Left renal cortex interstitium (tissue), 4 donors: ENCODE results near the gene RASA4B. TPM values are rescaled to one million over a fixed set of nuclear protein-coding genes. Genes with fewer than 3 reads are reported as not detected.
"Not testable (repeated sequence)": the region's sequence is repeated elsewhere in the genome, so short reads cannot be mapped to it uniquely, and the experiment has no call there.

Source experiments
- DNase-seq, 4 donors: peaks; one replicate each; pipeline ENCODE4 v3.0.0-alpha.2; 2013; ENCODE audit warnings: low read depth in 4 of 4, low spot score in 2 of 4, missing footprints in 1 of 4
- polyA plus RNA-seq, 4 donors: library from polyadenylated mRNA; unstranded; fragments of 120-200 nt; gene quantifications; one replicate each; pipeline ENCODE4 v1.2.1, GENCODE V29; 2013; ENCODE audit not compliant: insufficient read length in 4 of 4

RASA4B gene
- polyA plus RNA-seq, 4 donors: 6.8 to 19.5 (median 14.9) TPM

DNA sequence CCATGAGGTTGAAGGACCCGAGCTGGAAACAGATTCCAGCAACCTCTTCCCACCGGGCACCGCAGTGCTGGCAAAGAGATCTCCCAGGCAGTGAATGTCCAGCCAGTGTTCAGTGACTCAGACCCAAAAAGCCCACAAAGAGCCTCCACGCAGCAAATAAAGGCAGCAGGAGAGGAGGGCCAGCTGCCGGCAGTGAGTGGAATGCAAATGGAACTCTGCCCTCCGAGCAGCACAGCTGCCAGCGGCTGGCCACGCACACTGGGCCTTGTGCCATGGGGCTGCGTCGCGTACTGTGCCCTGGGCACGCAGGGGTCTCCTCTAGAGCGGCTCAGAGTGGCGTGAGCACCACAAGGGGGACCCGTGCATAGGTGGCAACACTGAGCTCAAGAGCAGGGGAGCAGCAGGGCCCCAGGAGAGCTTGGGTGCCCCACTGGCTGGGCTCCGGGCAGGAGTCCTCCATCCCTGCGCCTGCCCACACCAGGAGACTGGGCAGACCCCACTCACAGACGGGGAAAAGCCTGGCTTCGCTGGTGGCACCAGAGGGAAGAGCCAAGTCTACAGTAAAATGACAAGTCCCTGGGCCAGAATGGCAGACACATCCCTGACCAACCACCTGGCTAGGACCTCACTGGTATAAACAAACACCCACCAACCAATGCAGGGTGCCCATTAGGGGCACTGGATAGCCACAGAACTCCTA is 42.7 kb downstream of the RASA4B start:
- DNase-seq: not testable (repeated sequence)

DNA sequence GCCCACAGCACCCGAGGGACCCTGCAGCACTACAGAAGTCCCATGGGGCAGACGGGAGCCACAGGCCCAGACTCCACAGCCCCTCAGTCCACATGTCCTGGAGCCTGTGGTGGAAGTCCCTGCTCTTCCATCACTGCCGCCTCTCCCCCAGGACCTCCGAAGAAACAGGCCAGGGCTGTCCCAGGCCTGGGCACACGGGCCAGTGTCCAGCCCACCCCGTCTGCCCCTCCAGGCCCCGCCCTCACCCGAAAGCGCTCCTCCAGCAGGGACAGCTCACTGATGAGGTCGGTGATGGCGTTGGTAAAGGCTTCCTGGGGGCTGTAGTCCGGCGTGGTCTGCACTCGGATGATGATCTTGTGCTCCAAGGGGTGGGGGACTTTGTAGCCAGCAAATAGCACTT is 43.5 kb downstream of the RASA4B start:
- not testable (repeated sequence) for DNase-seq

DNA sequence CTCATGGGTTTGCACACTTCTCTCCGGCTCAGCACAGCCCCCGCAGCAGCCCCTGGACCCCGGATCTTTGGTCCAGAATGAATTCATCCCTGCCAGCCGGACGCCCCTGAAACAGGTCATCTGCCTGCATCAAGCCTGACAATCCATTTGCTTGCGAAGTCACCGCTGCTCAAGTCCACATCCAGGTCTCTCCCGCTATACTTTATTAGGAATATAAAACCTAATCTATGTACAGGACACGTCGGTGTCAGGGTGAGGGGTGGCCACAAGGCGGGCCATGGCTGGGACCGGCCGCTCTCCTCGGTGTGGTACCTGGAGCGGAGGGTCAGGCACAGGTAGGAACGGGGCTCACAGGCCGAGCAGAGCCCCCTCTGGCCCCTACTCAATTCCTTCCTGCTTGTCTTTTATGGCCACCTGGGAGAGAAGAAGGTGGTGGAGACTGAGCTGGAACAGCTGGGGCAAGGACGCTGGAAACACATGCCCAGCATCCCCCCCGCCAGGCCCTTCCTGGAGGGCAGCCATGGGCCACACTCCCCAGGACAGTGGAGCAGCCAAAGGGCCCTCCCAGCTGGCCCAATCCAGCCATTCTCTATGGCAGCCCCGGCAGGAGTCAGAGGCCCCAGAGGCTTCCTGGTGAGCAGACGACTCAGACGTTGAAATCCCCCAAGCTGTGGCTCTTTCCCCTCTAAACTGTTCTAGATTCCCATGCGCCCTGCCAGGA is 44.1 kb downstream of the RASA4B start:
- DNase-seq: no peak

DNA sequence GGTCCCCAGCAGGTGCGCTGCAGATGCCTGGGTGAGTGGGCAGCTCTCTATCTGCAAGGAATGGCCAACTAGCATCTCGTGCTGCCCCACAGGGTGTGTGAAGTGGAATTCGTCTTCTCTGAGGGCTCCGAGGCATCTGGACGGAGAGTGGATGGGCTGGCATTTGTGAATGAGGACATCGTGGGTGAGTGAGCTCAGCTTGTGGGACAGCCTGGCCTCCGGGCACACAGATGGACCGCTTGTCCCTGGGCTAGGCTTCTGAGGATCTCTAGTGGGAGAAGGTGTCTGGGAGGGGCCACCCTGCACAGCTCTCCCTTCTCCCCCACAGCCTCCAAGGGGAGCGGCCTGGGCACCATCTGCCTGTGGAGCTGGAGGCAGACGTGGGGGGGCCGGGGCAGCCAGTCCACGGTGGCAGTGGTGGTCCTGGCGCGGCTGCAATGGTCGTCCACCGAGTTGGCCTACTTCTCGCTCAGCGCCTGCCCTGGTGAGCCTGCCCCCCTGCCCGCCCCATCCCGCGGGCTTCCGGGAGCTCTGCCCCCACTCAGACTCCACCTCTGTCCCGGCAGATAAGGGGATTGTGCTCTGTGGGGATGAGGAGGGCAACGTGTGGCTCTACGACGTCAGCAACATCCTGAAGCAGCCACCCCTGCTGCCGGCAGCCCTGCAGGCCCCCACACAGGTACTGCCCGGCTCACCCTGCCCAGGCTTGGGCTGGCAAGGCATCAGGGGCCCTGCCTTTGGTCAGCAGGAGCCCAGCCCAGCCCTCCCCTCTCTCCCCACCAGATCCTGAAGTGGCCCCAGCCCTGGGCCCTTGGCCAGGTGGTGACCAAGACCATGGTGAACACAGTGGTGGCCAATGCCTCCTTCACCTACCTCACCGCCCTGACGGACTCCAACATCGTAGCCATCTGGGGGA is 45.2 kb downstream of the RASA4B start:
- DNase-seq: no peak

DNA sequence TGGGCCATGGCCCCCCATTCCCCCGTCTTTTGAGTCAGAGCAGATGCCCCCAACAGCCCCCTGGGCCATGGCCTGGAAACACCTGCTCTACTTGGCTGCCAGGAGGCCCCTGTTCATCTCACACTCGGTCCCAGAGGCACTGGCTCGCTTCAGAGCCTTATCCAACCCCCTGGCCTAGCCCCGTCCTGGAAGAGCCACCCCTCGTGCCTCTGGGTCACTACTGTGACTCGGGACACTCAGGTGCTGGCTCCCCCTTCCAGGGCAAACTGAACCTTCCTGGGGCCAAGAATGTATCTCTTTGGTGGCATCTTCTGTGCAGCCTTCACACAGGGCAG is 45.8 kb downstream of the RASA4B start:
- DNase-seq: no peak

DNA sequence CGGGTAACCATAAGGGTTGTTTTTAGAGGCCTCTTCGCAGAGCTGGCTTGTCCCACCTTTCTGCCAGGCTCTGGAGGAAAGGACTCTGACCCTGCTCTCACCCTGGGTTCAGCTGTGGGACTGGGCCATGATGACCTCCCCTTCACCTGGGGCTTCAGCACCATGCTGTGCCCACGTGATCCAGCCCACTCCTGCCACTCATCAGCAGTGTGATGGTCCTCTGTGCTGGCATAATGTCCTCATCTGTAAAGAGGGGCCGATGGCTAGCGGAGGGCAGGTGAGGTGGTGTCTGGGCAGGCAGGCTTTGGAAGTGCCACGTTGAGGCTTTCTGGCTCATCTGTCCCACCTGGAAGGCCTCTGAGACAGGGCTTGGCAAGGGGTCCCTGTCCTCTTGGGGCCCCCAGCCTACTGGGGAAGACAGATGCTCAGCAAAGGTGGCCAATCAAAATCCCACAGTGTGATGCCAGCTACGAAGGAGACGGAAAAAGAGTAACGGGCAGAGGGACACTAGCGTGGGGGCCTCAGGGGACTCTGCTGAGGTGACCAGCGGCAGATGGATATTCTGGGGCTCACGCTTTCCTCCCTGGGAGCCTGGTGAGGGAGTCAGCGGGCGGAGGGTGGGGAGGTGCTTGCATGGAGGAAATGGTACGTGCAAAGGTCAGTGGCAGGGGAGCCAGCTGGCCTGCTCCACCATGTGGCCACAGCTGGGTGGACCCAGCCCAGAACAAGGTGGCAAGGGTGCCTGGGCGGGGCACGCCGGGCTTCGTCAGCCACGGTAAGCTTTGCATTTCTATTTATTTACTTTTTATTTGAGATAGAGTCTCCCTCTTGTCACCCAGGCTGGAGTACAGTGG is 47.4 kb downstream of the RASA4B start:
- DNase-seq: no peak

DNA sequence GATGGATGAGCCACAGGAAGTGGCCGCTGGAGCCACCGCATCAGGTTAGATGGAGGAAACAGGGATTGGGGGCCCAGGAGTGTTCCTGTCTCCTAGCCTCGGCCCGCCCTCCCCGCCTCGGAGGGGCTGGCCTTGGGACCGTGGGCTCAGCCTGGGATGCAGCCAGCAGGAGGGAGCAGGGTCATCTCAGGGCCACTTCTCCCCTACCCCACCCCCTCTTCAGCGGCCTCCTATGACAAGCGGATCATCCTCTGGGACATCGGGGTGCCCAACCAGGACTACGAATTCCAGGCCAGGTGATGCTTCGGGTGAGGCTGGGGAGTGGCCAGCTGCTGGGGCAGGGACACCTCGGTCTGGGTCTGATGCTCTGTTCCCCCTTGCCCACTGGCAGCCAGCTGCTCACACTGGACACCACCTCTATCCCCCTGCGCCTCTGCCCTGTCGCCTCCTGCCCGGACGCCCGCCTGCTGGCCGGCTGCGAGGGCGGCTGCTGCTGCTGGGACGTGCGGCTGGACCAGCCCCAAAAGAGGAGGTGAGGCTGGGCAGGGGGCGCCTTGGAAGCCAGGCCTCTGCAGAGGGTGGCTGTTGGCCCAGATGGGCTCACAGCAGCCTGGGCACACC is 48.1 kb downstream of the RASA4B start:
- DNase-seq: no peak

DNA sequence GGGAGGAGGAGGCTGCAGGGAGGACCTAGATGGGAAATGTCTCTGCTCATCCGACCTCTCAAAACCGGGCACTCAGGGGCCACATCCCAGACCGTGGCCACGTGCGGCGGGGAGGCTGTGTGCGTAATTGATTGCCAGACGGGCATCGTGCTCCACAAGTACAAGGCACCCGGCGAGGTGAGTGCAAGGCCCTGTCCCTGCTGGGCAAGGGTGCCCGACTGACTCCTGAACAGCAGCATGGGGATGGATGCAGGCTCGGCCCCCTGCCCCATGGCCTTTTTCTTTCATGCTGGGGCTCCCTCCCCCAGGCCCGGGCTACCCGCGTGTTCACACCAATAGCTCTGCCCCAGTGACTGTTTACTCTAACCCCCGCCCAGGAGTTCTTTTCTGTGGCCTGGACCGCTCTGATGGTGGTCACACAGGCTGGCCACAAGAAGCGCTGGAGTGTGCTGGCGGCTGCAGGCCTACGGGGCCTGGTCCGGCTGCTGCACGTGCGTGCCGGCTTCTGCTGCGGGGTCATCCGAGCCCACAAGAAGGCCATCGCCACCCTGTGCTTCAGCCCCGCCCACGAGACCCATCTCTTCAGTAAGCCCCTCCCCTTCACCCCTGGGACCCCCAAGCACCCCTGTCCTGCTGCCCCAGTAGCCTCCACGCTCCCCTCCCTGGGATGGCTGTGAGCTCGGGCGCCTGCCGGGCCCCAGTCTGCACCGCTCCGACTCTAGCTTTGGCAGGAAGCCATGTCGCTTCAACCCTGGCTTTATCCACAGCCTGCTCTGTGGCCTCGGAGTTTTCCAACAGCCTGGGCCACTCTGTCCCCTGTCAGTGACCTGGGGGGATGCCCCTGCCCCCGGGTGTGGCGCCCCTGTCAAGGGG is 48.9 kb downstream of the RASA4B start:
- DNase-seq: no peak

DNA sequence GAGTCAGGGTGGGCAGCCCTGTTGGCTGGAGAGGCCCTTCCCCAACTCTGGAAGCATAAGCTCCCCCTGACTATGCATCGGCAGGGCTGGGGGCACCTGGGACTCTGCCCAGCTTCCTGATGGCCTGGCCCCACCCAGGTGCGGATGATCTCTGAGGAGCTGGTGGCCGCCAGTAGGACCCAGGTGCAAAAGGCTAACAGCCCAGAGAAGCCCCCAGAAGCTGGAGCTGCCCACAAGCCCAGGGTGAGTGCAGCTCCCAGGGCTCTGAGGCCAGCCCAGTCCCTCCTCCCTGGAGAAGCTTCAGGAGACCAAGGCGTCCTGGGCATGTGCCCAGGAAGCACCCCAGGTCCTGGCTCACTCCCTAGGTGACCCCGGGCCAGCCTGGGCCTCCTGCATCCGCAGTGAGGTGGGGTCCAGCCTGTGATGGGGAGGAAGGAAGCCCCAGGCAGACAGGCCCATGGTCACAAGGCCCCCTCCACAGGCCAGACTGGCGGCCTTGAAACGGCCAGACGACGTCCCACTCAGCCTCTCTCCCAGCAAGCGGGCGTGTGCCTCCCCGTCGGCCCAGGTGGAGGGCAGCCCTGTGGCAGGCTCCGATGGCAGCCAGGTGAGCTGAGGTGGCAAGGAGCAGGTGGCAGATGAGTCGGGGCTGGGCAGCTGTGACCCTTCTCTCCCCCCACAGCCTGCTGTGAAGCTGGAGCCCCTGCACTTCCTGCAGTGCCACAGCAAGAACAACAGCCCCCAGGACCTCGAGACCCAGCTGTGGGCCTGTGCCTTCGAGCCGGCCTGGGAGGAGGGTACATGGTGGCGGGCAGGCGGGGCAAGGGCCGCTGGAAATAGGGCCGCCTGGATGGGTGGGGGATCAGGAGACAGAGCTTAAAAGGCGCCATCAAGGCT is 49.7 kb downstream of the RASA4B start:
- no peak for DNase-seq

DNA sequence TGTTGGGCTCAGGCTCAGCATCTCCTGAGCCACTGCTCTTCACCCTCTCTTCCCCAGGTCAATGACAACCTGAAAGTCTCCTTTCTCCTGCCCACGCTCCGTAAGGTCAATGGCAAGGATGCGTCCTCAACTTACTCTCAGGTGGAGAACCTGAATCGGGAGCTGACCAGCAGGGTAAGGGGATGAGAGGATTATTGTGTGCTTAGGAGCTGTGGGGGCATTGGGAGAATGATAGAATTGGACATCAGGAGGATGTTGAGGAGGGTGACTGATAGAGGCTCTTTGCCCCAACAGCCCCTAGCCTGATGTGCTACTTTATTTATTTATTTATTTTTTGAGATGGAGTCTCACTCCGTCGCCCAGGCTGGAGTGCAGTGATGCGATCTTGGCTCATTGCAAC is 51.5 kb downstream of the RASA4B start:
- no peak for DNase-seq

DNA sequence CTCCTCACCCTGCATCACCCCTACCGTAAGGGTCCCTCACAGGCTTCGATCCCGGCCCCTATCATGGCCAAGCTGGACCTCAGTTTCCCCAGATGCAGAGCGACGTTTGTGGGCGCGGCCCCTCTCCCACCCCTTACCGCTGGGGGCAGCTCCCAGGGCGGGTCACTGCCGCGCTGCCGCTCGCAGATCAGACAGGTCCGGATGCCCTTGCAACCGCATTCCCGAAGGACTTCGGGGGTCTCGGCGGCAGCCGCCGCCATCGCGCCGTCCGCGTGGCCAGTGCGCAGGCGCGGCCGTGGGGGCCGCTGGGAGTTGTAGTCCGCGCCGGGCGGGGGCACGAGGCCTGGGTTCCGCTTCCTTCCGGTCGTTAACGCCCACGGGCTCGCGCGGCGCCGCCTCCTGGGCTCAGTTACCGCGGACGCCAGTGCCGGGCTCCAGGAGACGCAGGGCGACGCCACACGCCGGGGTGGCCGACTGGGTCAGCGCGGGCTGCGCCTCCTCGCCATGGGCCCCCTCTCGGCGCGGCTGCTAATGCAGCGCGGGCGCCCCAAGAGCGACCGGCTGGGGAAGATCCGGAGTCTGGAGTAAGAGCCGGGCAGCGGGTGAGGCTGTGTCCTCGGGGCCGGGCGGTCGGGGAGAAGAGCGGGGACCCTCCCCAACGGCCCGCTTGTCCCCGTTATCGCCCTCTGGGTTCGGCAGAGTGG is 52.8 kb downstream of the RASA4B start, which contains the start of the genes ALKBH4 and LRWD1:
Gene ALKBH4, minus strand, starts transcription at position 287 of the 704 bp plus-strand sequence. Its CDS starts 27 bp downstream, at position 260.
Gene LRWD1, plus strand, starts transcription at position 408 of the 704 bp plus-strand sequence. Its CDS starts 97 bp downstream, at position 505.
- peak; percentile 67 to 84 (median 80) for DNase-seq

DNA sequence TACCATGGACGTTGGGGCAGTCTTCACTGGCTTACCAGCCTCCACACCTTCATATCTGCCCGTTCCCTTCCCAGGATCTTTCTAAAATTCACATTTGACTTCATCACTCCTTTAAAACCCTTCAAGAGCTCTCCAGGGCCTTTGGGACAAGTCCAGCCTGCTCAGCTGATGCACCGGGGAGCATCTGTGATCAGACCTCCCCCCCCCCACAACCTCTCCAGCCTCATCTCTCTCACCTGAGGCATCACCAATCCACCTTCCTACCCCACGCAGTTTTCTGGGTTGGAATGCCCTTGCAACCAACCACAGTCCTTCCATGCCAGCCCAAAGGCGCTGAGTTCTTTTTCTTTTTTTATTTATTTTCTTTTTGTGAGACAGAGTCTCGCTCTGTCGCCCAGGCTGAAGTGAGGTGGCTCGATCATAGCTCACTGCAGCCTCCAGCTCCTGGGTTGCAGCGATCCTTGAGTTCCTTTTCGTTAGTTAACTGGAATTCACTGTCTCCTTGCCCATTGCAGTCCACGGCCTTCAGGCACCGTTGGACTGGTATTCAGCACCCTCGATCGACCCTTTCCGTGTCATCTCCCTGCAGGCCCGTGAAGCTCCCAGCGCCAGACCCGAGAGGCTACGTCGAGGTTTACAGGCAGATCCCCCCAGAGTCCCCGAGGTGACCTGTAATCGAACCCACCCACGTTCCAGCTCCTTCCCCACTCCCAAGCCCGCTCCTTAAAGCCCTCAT is 53.6 kb downstream of the RASA4B start:
- no peak for DNase-seq

DNA sequence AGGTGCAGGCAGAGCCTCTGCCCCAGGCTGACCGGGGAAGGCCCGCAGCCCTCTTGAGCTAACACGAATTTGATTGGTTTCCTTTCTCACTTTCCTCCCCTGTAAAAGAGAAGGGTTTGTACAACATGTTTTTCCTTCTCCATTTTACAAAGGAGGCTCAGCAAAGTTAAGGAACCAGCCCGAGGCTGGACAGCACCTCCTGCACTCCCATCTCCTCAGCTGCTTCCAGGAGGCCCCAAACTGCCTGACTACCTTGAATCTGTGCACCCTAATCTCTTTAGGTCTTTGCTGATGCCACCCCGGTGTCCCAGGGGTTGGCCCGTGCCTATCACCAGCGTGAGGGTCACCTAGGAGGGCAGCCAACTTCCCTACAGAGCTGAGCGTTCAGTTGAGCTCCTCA is 57.1 kb downstream of the RASA4B start:
- DNase-seq: no peak

DNA sequence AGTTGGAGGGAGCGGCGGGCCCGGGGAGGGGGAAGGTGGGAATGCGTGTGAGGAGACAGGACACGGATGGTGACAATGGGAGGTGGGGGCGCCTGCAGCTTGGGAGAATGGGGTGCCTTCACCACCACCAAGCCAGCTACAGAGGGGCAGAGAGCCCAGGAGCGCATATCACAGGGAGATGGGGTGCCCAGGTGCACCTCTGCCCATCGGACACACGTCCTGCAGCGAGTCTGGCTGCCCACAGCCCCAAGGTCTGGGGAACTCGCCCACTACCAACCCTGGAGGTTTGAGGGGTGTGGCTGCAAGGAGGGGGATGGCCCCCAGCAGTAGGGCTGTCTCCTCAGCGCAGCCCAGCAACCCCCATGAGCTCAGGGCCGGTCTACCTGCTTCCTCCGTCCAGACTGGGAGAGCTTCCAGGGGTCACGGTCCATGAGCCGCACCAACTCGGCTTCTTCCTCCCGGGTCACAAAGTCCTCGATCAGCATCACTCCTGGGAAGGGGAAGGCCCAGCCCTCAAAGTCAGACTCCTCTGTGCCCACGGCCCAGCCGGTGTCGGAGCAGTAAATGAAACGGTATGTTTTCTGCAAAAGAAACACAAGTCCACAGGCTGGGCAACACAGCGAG is 58.2 kb downstream of the RASA4B start:
- no peak for DNase-seq

DNA sequence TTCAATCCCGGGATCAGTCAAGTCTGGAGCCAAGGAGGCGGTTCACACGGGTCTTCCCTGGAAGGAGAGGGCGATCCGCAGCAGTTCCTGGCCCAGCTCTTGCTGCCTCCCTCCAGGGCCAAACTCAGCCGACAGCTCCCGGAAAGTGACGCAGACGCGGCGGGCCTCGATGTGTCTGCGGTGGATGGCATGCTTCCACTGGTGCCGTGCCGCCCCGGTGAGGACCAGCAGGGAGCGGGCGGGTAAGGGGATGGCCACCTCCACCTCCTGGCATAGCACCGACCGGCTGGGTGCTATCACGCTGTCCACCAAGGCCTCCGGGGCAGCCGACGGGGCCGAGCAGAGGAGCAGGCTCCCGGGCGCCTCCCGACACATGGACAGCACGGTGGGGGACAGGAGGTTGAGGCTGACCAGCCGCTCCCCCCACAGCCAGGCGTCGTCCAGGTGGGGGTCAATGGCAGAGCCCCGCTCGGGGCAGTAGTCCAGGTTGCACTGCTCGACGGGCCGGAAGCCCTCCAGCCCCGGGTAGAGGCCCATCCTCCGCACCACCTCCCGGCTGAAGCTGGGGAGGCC is 60.1 kb downstream of the RASA4B start:
- no peak for DNase-seq

DNA sequence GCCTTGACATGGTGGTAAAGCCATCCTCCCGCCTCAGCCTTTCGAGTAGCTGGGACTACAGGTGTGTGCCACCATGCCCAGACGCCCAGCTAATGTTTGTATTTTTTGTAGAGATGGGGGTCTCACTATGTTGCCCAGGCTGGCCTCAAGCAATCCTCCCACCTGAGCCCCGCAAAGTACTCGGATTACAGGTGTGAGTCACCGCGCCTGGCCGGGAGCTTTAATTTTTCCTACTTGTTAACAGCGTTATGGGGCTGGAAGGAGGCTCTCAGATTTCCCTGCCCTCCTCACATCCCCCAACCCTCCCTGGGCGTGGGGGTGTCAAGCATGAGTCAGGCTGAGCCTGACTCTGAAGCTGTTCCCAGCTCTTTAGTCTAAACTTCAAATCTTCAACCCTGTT is 61.2 kb downstream of the RASA4B start:
- no peak for DNase-seq
